ENCODE data around the gene SLC22A16. TPM values are rescaled to one million over a fixed set of nuclear protein-coding genes. Genes with fewer than 3 reads are reported as not detected.

Gene SLC22A16
- total and polyA plus RNA-seq, 2 donors = 0.53 to 0.63 TPM

- H3K36me3 ChIP-seq (ENCODE audit: insufficient read depth) = no peaks in the 10 kb centered on the region
- 91% methylated on average over 3 of the region's 3 CpGs for WGBS
- no peaks in the 10 kb centered on the region for H3K4me1 ChIP-seq (ENCODE audit: insufficient read depth)
- H3K4me3 ChIP-seq (ENCODE audit: low read depth, low read length) = no peak overlapping the region
- no peak for DNase-seq (ENCODE audit: extremely low spot score)
- H3K27ac ChIP-seq (ENCODE audit: low read depth) = no peak overlapping the region
These were observed 19.7 kb downstream of the SLC22A16 start for GRCh38 chr6:110456694-110457093.

DNA sequence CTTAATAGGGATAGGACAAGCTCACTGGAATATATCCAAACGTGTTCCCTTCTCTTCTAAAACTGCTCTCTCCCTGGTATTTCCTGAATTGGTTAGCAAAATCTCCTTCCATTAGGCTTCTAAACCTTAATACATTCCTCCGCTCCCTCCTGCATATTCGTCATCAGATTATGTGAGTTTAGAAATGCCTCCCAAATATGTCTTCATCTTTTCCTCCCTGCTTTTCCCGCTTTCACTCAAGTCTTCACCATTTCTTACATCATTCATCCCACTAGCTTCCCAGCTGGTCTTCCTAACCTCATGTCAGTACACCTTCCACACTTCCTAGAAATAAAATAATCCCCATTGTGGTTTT lies 26.9 kb downstream of the SLC22A16 start:
- no peak overlapping the region for H3K27ac ChIP-seq (ENCODE audit: low read depth)
- no peaks in the 10 kb centered on the region for H3K36me3 ChIP-seq (ENCODE audit: insufficient read depth)
- H3K4me3 ChIP-seq (ENCODE audit: low read depth, low read length) = no peak overlapping the region
- 75% methylated on average over 4 of the region's 4 CpGs for whole genome bisulfite sequencing
- H3K4me1 ChIP-seq (ENCODE audit: insufficient read depth) = no peaks in the 10 kb centered on the region
- no peak for DNase-seq (ENCODE audit: extremely low spot score)

GRCh38 chr6:110448846-110449540 lies 27.4 kb downstream of the SLC22A16 start:
- no peaks in the 10 kb centered on the region for H3K4me1 ChIP-seq (ENCODE audit: insufficient read depth)

GRCh38 chr6:110447761-110448160 lies 28.7 kb downstream of the SLC22A16 start:
- no peaks in the 10 kb centered on the region for H3K4me1 ChIP-seq (ENCODE audit: insufficient read depth)
- no peak for DNase-seq (ENCODE audit: extremely low spot score)
- WGBS = 91% methylated on average over 3 of the region's 3 CpGs
- H3K36me3 ChIP-seq (ENCODE audit: insufficient read depth) = no peaks in the 10 kb centered on the region
- no peak overlapping the region for H3K4me3 ChIP-seq (ENCODE audit: low read depth, low read length)
- no peak overlapping the region for H3K27ac ChIP-seq (ENCODE audit: low read depth)

More at GRCh38 chr6:110448846-110449540, 27.4 kb downstream of the SLC22A16 start:
- Histone ChIP-seq H3K36me3 (ENCODE audit: insufficient read depth) (no peaks in the 10 kb centered on the region), H3K27ac (ENCODE audit: low read depth) (no peak overlapping the region), H3K4me3 (ENCODE audit: low read depth, low read length) (no peak overlapping the region)
- 59% methylated on average over 4 of the region's 4 CpGs for WGBS
- no peak for DNase-seq (ENCODE audit: extremely low spot score)

DNA sequence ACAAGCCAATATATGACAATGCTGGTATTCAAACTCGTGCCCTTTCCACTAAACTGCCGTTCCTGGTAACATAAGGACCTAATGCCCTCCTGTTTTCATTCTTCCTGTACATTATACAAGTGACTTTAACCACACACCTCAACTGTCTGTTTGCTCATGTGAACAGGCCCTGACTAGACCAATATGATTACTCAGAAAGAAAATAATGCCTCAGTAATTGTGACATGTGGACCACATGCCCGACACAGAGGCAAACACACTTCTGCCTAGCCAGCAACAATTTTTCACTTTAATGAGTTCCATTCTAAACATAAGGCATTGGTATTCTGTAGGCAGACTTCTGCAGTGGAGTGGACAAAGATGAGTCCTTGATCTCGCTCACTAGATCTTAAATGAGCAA lies 30.0 kb downstream of the SLC22A16 start:
- Histone ChIP-seq H3K4me3 (ENCODE audit: low read depth, low read length) (no peak overlapping the region), H3K4me1 (ENCODE audit: insufficient read depth) (no peaks in the 10 kb centered on the region), H3K27ac (ENCODE audit: low read depth) (no peak overlapping the region), H3K36me3 (ENCODE audit: insufficient read depth) (no peaks in the 10 kb centered on the region)
- 75% methylated on average over 4 of the region's 4 CpGs for WGBS
- DNase-seq (ENCODE audit: extremely low spot score) = no peak

- Histone ChIP-seq H3K36me3 (ENCODE audit: insufficient read depth) (no peaks in the 10 kb centered on the region), H3K27ac (ENCODE audit: low read depth) (no peak overlapping the region), H3K4me3 (ENCODE audit: low read depth, low read length) (no peak overlapping the region), H3K4me1 (ENCODE audit: insufficient read depth) (no peaks in the 10 kb centered on the region)
- no peak for DNase-seq (ENCODE audit: extremely low spot score)
- 85% methylated on average over 4 of the region's 4 CpGs for WGBS
These were observed 36.4 kb downstream of the SLC22A16 start for GRCh38 chr6:110440026-110440425.

GRCh38 chr6:110439356-110439755 lies 37.1 kb downstream of the SLC22A16 start:
- DNase-seq (ENCODE audit: extremely low spot score) = no peak
- 37% methylated on average over 5 of the region's 5 CpGs for WGBS
- H3K4me3 ChIP-seq (ENCODE audit: low read depth, low read length) = no peak overlapping the region

DNA sequence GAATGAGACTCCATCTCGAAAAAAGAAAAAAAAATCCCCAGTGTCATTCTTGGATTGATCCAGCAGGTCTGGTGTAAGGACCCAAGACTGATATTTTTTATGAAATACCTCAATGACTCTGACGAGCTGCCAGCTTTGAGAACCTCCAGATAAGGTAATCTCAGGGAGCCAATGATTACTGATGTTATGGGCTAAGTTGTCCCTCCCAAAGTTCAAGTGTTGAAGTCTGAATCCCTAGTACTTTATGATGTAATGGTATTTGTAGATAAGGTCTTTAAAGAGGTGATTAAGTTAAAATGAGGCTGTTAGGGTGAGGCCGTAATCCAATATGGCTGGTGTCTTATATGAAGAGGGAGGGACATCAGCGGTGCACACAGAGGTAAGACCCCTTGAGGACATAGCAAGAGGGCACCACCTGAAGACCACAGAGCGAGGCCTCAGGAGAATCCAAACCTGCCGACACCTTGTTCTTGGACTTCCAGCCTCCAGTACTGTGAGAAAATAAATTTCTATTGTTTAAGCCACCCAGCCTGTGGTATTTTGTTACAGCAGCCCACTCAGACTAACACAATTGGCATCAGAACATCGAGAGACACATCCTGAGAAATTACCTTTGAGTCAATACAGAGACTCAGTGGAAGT lies 41.3 kb downstream of the SLC22A16 start:
- WGBS = 81% methylated on average over 7 of the region's 7 CpGs
- Histone ChIP-seq H3K4me3 (ENCODE audit: low read depth, low read length) (no peak overlapping the region), H3K36me3 (ENCODE audit: insufficient read depth) (no peaks in the 10 kb centered on the region), H3K4me1 (ENCODE audit: insufficient read depth) (no peaks in the 10 kb centered on the region), H3K27ac (ENCODE audit: low read depth) (no peak overlapping the region)
- no peak for DNase-seq (ENCODE audit: extremely low spot score)

More at GRCh38 chr6:110439356-110439755, 37.1 kb downstream of the SLC22A16 start:
- H3K36me3 ChIP-seq (ENCODE audit: insufficient read depth) = no peaks in the 10 kb centered on the region
- no peaks in the 10 kb centered on the region for H3K4me1 ChIP-seq (ENCODE audit: insufficient read depth)
- H3K27ac ChIP-seq (ENCODE audit: low read depth) = no peak overlapping the region

- Histone ChIP-seq H3K36me3 (ENCODE audit: insufficient read depth) (no peaks in the 10 kb centered on the region), H3K4me3 (ENCODE audit: low read depth, low read length) (no peak overlapping the region), H3K4me1 (ENCODE audit: insufficient read depth) (no peaks in the 10 kb centered on the region), H3K27ac (ENCODE audit: low read depth) (no peak overlapping the region)
- WGBS = 69% methylated on average over 3 of the region's 3 CpGs
- DNase-seq (ENCODE audit: extremely low spot score) = no peak
These were observed 44.0 kb downstream of the SLC22A16 start for GRCh38 chr6:110432285-110432900.

- H3K4me3 ChIP-seq (ENCODE audit: low read depth, low read length) = no peak overlapping the region
- 79% methylated on average over 4 of the region's 4 CpGs for WGBS
- H3K36me3 ChIP-seq (ENCODE audit: insufficient read depth) = no peaks in the 10 kb centered on the region
- H3K27ac ChIP-seq (ENCODE audit: low read depth) = no peak overlapping the region
- H3K4me1 ChIP-seq (ENCODE audit: insufficient read depth) = no peaks in the 10 kb centered on the region
- no peak for DNase-seq (ENCODE audit: extremely low spot score)
These were observed 45.7 kb downstream of the SLC22A16 start for GRCh38 chr6:110430741-110431140.

DNA sequence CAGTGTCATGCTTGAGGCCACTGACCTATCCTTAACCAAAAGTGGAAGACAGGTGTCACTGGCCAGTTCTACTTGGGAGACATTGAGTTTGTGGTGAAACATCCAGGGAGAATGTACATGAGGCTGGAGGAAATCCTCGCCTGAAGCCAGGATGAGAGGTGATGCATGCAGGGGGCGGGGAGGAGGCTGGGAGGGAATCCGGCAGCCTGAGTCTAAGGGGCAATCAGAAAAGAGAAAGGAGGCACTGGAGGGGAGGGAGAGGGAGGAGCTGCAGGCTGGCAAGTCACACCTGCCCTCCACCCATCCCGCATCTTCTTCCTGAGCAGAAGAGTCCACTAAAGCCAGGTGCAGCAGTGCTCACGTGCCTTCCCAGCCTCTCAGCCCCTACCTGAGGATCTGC lies 46.2 kb downstream of the SLC22A16 start:
- Histone ChIP-seq H3K27ac (ENCODE audit: low read depth) (no peak overlapping the region), H3K4me3 (ENCODE audit: low read depth, low read length) (no peak overlapping the region), H3K36me3 (ENCODE audit: insufficient read depth) (no peaks in the 10 kb centered on the region), H3K4me1 (ENCODE audit: insufficient read depth) (no peaks in the 10 kb centered on the region)
- WGBS = 55% methylated on average over 5 of the region's 5 CpGs
- DNase-seq (ENCODE audit: extremely low spot score) = no peak

DNA sequence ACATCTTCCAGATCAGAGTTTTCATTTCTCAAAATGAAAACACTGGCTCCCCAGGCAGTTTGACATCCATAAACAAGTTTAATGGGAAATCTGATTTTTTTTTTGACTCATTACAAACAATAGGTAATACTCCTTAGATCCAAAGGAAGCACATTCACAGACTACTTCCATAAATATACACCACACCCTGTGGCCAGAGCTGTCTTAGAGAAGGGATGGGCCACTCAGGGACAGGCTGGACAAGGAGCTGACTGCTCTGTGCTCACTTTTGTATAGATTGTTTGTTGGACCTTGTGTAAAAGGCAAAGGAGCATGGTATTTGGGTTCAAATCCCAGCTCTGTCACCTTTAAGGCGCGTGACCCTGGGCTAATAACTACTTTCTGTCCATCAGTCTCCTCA lies 48.3 kb downstream of the SLC22A16 start:
- no peaks in the 10 kb centered on the region for H3K36me3 ChIP-seq (ENCODE audit: insufficient read depth)
- 98% methylated on average over 2 of the region's 2 CpGs for WGBS
- H3K4me3 ChIP-seq (ENCODE audit: low read depth, low read length) = no peak overlapping the region
- no peak for DNase-seq (ENCODE audit: extremely low spot score)
- H3K4me1 ChIP-seq (ENCODE audit: insufficient read depth) = no peaks in the 10 kb centered on the region
- no peak overlapping the region for H3K27ac ChIP-seq (ENCODE audit: low read depth)

DNA sequence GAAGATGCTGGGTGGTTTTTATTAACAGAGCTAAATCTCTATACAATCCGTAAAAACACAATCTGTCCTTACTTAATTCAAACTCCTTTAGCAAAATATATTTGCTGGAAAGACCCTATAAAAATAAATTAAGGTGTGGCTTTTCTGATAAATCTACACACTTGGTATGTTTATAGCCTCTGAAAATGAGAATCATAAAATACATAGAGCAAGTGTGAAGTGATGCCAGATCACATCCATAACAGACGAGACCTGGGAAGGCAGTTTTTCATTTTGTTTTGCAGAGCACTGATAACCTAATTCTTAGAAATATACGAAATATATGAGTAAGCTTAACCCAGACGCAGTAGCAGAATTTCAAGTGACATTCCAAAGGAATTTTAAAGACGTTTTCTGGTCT lies 50.6 kb downstream of the SLC22A16 start:
- Histone ChIP-seq H3K4me1 (ENCODE audit: insufficient read depth) (no peaks in the 10 kb centered on the region), H3K27ac (ENCODE audit: low read depth) (no peak overlapping the region), H3K4me3 (ENCODE audit: low read depth, low read length) (no peak overlapping the region), H3K36me3 (ENCODE audit: insufficient read depth) (no peaks in the 10 kb centered on the region)
- WGBS = 25% methylated on average over 5 of the region's 5 CpGs
- DNase-seq (ENCODE audit: extremely low spot score) = no peak

GRCh38 chr6:110422444-110422822 lies 54.0 kb downstream of the SLC22A16 start:
- H3K4me1 ChIP-seq (ENCODE audit: insufficient read depth) = no peaks in the 10 kb centered on the region
- no peak overlapping the region for H3K27ac ChIP-seq (ENCODE audit: low read depth)

More at GRCh38 chr6:110422444-110422822, 54.0 kb downstream of the SLC22A16 start:
- DNase-seq (ENCODE audit: extremely low spot score) = no peak
- no peaks in the 10 kb centered on the region for H3K36me3 ChIP-seq (ENCODE audit: insufficient read depth)
- H3K4me3 ChIP-seq (ENCODE audit: low read depth, low read length) = no peak overlapping the region
